Medulla oblongata (tissue), 1 donor: ENCODE data around the gene ADIRF.
"Not testable (repeated sequence)": the region's sequence is repeated elsewhere in the genome, so short reads cannot be mapped to it uniquely, and the experiment has no call there.

Experiments used
- DNase-seq: peaks from one replicate; pipeline ENCODE4 v3.0.0-alpha.2; 2015; ENCODE audit errors: extremely low spot score

ADIRF gene

DNA sequence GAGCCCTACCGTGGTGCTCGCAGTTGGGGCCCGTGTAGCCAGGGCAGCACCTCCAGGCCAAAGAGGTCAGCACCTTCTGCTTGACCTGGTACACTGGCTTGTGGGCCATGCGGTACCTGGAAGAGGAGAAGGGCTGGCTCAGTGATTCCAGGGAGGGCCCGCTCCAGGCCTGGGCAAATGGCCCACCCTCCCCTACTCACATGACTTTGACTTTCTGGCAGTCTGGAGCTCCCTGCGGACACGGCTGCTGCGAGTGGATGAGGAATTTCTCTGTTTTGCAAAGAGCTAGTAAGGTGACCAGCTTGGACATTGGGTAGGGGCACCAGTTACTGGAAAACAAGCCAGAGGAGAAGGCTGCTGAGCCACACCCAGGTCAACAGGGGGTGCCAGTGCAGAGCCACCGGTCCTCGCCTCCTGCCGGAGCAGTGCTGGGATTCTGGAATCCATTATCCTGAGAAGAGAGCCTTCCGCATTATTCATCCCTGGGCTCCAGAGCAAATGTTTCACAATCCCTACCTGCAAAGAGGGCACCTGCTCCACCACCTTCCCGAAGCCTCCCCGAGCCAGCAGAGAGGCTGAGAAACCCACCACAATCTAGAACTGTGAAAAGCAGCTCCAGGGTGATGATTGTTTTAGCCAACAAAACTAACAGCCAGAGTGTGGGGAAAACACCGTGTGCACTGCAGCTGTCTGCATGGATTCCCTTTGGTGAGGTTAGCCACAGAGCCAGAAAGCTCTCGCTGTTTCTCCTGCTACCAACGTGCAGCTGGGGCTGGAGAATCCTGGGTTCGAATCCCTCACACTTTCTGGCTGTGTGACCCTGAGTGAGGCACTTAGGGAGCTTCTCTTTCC is 22.7 kb upstream of the ADIRF start:
- DNase-seq: peak; percentile 38

DNA sequence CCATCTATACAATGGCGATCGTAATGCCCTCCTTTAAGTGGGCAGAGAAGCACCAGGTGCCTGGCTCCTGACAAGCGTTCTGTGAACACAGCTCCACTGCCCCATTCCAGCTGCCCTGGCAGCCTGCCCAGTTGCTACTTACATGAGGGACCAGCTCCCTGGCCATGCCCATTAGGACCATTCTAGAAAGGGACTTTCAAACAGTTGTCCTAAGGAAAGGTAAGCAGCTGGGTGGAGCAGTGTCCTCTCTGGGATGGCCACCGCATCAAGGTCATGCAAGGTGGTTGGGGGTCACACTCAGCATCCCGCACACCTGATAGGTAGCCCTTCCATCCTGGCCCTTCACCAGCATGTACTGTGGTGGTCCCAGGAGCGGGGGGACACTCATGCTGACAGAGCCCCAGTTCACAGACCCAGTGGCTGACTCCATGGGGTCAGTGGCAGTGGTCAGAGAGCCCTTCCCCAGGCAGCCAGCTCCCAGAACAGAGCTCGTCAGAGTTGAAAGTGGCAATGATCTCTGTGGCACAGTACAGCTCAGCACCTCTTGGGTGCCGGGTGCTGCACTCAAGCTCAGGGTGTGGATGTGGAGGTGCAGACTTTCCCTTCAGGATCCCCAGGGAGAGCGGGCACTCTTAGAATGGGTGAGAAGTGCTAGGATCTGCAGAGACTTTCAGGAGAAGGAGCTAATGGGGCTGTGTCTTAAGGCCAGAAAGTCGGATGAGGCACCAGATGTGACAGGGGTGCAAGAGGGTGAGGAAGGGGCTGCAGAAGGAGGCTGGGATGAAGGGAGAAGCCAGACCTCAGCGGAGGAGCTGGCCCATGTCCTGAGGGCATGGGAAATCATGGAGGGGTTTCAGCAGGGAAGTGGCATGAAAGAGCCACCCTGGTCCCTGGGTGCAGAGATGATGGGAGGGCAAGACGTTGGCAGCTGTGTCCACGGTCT is 21.8 kb upstream of the ADIRF start:
- DNase-seq: no peak

- DNase-seq: not testable (repeated sequence)
Measured at GRCh38 chr10:86947806-86948205, 20.5 kb upstream of the ADIRF start.

- DNase-seq: no peak
Measured at GRCh38 chr10:86950349-86950748, 17.9 kb upstream of the ADIRF start.

- no peak for DNase-seq
Measured at GRCh38 chr10:86951184-86951761, 17.0 kb upstream of the ADIRF start.

- DNase-seq: no peak
Measured at GRCh38 chr10:86952106-86952505, 16.2 kb upstream of the ADIRF start.

- DNase-seq: not testable (repeated sequence)
Measured at GRCh38 chr10:86952697-86953096, 15.6 kb upstream of the ADIRF start.

DNA sequence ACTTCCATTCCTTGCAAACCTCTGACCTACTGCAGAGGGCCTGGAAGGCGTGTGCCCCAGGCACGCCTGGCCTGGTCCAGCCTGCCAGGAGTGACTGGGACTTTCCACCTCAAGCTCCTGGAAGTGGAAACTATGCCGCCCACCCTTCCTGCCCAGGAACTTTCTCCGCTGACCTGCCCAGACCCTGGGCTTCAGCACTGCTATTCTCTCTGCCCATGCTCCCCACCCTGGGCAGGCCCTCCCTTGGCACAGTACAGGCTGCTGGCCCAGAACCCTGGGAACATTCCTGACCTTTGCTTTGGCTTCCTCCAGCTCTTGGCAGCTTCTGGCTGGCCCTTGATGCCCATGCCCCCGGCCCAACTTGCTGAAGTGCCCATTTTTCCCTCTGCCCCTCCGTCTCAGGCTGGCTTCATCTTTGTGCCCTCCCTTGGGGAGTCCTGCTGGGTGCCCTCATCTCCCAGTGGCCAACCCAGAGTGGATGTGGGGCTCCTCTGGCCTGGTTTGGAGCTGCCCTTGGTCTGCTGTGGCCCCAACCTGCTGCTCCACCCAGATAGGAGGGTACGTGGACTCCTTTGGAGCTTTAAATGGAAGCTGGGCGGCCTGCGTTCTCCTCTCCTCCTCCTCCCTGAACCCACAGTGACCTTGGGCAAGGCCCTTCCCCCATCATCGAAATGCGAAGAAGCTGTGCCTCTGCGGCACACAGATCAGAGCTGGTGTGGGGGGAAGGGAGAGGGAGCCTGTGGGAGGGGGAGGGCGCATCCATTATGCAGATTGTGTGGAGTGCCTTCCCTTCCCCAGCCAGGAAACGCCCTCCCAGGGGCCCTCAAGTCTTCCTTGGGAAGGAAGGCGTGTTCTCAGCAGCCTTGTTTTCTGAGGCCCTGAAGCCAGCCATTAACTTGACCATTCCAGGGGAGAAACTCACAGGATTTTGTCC is 14.3 kb upstream of the ADIRF start:
- peak; percentile 43 for DNase-seq

DNA sequence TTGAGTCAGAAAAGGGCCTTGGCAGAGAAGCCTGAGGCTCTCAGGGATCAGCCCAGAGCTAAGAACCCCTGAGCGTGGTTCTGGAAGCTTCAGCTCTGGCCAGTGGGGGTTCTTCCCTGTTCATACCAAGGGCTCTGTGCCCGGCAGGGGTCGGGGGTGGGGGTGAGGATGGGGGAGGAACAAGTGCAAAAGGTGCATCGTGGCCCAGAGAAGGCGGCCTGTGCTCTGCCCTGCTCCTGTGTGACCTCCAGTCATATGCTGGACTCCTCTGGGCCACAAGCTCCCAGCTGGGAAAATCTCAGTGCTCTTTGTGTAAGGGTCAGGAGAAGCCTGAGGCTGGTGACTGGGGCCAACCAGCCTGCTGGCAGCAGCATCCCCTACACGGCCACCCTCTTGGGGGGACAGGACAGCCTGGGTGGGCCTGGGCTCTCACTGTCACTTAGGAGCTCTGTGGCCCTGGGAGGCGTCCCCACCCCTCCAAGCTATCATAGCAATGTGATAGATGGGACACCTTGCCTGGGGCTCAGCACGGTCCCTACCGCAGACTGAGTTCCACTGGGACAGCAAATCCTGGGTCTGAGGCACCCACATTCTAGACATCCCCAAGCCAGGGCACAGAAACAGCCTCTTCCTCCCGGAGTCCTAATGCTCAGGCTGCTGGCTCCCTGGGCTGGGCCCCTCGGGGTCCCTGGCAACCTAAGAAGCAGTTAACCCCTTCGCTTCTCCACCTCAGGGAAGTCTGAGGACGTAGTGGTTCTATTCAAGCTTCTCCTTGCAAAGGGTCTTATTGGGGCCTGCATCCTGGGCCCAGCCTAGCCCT is 13.4 kb upstream of the ADIRF start:
- DNase-seq: no peak

DNA sequence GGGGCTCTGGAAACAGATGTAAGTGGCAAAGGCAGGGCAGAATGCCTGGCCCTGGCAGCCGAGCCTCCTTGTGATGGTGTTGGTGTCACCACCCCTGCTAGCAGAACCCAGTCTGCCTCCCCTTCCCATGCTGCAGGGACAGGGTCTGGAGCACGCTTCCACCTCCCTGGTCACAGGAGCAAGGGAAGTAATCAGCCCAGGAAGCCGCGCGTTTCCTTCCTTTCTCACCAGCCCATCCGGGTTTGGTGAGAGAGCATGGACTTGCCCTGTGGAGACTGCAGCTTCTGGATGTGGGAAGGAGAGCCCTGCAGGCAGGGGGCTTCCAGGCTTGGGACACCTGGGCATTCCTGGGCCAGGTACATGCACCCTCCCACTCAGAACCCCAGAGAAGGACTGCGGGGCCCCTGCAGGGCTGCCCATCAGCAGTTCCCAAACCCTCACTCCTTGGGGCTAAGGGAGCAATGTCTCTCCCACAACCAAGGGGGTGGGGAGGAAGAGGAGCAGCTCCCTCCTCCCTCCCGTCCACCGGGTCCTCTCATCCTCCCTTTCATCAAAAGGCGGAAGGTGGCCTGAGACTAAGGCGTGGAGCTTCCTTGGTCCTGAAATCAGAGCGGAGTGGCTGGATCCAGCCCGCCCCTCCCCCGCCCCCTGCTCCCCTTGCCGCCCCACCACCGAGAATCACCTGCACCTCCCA is 12.6 kb upstream of the ADIRF start:
- no peak for DNase-seq

GRCh38 chr10:86956195-86956847 is 12.0 kb upstream of the ADIRF start:
- no peak for DNase-seq

DNA sequence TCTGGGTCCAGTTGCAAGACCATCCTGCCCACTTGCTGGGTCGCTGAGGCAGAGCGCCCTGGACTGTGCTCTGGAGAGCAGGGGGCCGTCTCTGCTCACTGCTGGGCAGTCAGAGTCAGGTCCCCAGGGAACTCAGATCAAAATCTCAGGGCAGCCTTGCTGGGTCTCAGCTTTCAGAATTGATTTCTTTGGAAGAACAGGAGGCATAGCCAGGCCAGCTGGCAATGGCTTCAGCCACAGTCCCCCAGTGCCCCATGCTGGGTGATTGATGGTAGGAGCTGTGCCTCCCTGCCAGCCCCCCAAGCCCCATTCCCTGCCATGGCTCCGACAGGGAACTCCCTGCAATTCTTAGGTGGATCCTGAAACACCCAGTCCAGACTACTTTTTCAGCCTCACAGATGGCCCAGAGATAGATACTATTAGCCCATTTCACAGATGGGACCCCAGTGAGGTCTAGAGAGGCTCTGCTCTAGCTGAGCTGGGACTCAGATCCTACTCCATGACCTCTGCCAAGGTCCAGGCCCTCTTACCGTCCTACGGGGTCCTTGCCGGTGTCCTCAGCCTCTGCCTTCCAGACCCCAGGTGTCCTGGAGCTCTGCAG is 11.3 kb upstream of the ADIRF start:
- no peak for DNase-seq

GRCh38 chr10:86957471-86958115 is 10.7 kb upstream of the ADIRF start, which contains the start of gene MMRN2:
TSS of gene MMRN2 (minus strand) at chr10:86957615. CDS start at chr10:86957541, 74 bp downstream.
- no peak for DNase-seq

GRCh38 chr10:86958116-86958900 is 10.0 kb upstream of the ADIRF start, which contains the start of gene SNCG:
TSS of gene SNCG (plus strand) at chr10:86958599. CDS start at chr10:86958698, 99 bp downstream.
- no peak for DNase-seq

- no peak for DNase-seq
Measured at GRCh38 chr10:86958901-86959736, 9.2 kb upstream of the ADIRF start.

DNA sequence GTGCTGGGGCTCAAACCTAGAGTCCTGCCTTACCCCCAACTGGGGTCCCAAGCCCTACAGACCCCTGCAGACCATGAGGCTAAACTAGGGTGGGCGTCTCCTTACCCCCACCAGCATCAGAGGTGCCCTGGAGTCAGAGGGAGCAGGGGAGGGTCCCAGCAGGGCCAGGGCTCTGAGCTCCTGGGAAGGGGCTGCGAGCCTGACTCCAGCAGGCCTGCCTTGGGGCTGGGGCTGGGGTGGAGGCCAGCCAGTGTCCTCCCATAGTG is 8.6 kb upstream of the ADIRF start:
- no peak for DNase-seq
